HCEC 1CT (cell line): ENCODE measurements around the gene CKMT1B.
"Not testable (repeated sequence)": the region's sequence is repeated elsewhere in the genome, so short reads cannot be mapped to it uniquely, and the experiment has no call there.

Experiments
- DNase-seq: peaks from one replicate; pipeline ENCODE4 v3.0.0-alpha.2; 2017

CKMT1B gene

GRCh38 chr15:43593328-43594190 is at the start of gene CKMT1B:
Gene CKMT1B (plus strand): TSS chr15:43594027. CDS start chr15:43594219, 192 bp downstream.
- DNase-seq, result not testable (repeated sequence)

DNA sequence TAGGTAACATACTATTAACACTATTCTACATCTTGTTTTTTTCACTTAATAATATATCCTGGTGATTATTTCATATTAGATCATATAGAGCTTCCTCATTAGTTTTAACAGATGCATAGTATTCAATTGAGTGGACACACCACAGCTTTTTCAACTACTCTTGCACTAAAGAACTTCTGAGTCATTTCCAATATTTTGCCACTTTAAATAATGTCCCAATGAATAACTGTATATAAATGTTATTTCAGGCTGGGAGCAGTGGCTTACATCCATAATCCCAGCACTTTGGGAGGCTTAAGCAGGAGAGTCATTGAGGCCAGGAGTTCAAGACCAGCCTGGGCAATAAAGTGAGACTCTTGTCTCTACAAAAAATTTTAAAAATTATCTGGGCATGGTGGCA is 49.6 kb upstream of the CKMT1B start:
- DNase-seq, result peak; percentile 23

DNA sequence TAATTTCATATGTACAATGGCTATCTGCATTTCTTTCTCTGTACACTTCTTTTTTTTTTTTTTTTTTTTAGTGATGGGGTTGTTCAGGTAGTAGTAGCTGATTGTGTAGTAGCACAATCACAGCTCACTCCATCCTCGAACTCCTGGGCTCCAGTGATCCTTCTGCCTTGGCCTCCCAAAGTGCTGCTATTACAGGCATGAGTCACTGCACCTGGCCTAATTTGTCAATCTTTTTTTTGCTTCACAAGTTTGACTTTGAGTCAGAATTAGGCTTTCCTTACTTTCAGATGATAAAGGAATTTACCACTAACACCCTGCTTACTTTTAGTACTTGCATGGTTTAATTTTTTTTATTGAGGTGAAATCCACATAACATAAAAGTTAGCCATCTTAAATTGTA is 48.4 kb upstream of the CKMT1B start:
- no peak for DNase-seq

DNA sequence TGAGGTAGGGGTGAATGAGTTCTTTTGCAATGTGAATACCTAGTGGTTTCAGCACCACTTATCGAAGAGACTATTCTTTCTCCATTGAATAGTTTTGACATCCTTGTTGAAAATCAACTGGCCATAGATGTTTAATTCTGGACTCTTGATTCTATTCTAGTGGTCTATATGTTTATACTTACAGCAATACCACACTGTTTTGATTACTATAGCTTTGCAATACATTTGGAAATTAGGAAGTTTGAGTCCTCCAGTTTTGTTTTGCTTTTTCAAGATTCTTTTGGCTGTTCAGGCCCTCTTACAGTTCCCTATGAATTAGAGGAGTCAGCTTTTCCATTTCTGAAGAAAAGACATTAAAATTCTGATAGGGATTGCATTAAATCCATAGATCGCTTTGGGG is 46.3 kb upstream of the CKMT1B start:
- DNase-seq, result no peak

GRCh38 chr15:43550527-43551363 is 43.1 kb upstream of the CKMT1B start:
- peak; percentile 59 for DNase-seq

DNA sequence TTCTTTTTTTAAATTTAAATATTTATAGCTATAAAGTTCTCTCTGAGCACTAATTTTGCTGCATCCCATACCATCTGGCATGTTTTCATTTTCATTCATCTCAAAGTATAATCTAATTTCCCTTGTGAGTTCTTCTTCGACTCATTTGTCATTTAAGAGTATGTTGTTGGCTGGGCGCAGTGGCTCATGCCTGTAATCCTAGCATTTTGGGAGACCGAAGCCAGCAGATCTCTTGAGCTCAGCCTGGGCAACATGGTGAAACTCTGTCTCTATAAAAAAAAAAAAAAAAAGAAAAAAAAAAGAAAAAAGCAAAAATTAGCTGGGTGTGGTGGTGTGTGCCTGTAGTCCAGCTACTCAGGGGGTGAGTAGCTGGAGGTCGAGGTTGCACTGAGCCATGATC is 41.6 kb upstream of the CKMT1B start:
- DNase-seq, result no peak

GRCh38 chr15:43552986-43553385 is 40.8 kb upstream of the CKMT1B start:
- no peak for DNase-seq

DNA sequence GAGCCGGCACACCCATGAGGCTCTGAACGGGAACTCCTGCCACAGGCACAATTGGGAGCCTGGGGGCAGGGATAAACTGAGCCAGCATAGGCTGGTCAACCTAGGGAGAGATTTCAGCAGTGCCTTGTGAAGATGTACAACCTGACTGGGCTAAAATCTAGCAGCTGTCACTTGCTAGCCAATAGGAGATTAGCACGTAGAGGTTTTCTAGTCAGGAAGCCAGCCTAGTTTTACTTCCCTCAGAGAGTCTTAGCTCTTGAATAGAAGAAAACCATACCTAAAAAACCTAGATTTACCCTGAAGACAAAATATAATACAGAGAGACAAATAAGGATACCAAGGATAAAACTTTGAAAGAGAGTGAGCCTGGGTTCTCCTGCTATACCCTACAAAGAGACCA is 31.1 kb upstream of the CKMT1B start:
- DNase-seq, result not testable (repeated sequence)

DNA sequence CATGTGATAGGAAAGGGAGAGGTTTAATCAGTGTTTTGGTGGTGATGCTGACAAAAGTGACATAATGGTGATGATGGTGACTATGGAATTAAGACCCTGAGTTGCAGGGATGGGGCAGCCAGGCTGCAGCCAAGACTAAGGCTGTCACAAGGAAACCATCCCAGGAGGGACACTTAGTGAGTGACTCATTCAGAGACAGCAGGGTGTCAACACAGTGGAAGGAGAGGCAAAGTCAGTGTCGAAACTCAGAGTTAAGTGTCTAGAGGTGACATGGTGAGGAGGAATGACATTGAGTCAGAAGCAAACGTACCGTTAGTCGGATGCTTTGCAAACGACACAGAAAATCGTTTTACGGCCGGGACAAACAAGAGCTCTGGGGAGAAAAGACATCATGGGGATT is 30.0 kb upstream of the CKMT1B start:
- DNase-seq, result not testable (repeated sequence)

GRCh38 chr15:43566615-43567014 is 27.2 kb upstream of the CKMT1B start:
- DNase-seq, result not testable (repeated sequence)

DNA sequence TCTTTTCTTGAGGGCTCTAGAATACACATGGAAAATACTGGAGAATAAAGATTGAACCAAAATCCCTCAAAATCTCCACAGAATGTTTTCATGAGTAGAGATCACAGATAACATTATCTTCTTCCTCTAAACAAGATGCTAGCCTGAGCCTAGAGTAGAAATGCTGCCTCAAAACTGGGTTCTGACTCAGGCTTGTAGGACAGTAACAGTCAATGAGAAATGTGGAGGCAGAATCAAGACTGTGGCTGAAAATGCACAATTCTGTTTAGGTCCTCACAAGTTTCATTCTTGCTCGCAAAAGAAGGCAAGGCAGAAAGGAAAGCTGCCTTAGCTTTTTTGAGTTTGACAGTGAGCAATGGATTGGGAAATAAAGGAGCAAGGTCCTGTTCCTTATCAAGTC is 19.2 kb upstream of the CKMT1B start:
- DNase-seq, result not testable (repeated sequence)

DNA sequence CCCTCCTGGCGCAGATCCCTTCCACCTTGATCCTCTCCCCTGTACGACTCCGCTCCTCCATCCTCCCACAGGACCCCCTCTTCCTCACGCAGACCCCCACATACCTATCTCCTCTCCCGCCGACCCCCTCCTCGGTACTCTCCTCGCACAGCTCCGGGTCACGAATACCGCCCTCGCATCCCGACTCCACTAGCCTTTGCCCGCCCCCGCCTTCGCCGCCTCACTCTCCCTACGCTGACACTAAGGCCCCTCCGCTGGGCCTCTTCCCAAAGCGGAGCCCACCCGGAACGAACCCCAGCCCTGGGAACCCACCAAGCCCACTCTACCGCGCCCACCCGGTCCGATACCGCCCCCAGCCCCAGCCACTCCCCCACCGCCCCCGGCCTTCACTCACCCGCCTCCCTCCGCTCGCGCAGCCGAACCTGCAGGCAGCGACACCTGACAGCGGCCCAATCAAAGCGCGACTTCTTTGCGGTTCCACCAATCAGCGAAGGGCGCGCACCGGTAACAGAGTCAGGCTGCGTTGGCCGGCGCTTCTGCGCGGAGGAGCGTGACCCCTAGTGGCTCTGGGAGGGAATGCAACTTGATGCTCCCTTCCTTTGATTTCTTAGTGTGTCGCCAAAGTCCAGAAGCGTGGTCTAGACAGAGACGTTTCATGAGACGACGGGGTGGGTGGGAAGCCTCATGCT is 3.9 kb upstream of the CKMT1B start, which contains the start of gene PPIP5K1:
Gene PPIP5K1 (minus strand): TSS at position 431 of the 689 bp plus-strand sequence. CDS start 5,704 bp downstream, outside the sequence.
- not testable (repeated sequence) for DNase-seq

- DNase-seq, result not testable (repeated sequence)
Observed at GRCh38 chr15:43592841-43593240, 986 bp upstream of the CKMT1B start.

- not testable (repeated sequence) for DNase-seq
Observed at GRCh38 chr15:43599131-43599530, 5.3 kb downstream of the CKMT1B start.

- not testable (repeated sequence) for DNase-seq
Observed at GRCh38 chr15:43600200-43600599, 6.4 kb downstream of the CKMT1B start.

GRCh38 chr15:43602233-43602632 is 8.4 kb downstream of the CKMT1B start:
- DNase-seq, result not testable (repeated sequence)

- not testable (repeated sequence) for DNase-seq
Observed at GRCh38 chr15:43617750-43618149, 23.9 kb downstream of the CKMT1B start.

- not testable (repeated sequence) for DNase-seq
Observed at GRCh38 chr15:43618700-43619099, 24.9 kb downstream of the CKMT1B start, which contains the start of gene STRC. Gene STRC (minus strand): TSS chr15:43618800. CDS start chr15:43618722, 78 bp downstream.

DNA sequence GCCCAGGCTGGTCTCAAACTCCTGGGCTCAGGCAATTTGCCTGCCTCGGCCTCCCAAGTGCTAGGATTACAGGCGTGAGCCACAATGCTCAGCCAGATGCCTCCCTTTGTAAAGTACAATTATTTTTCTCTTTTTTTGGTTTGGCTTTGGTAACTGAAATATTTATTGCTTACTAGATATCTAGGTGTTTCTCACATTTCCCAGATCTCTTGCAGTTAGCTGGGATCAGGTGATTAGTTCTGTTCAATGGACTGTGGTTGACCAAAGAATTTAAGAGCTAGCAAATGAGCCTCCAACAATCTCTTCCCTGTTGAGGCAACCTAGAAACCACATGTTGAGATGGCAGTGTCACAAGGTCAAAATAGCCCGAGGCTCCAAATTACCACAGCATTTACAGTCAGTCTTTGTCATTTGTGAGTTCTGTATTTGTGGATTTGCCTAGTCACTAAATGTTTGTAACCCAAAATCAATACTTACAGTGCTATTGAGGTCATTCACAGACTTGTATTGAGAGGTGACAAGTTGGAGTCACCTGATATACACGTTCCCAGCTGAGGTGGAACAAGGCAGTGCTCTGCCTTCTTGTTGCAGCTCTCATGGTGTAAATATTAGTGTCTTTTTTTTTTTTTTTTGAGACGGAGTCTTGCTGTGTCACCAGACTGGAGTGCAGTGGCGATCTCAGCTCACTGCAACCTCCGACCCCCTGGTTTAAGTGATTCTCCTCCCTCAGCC is 28.4 kb downstream of the CKMT1B start:
- DNase-seq, result not testable (repeated sequence)

DNA sequence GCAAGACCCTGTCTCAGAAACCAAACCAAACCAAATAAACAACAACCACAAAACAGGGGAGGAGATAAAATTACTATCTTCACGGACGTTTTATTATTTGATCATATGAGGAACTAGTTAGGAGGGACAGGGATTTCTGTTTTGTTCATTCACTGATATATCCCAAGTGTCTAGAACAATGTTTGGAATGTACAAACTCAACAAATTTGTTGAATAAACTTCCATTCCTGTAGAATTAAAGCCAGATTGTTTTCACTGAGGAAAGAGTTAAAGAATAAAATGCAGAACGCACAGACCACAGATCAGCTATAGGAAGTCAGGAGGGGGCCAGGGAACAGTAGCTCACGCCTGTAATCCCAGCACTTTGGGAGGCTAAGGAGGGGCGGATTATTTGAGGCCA is 31.3 kb downstream of the CKMT1B start:
- DNase-seq, result no peak

DNA sequence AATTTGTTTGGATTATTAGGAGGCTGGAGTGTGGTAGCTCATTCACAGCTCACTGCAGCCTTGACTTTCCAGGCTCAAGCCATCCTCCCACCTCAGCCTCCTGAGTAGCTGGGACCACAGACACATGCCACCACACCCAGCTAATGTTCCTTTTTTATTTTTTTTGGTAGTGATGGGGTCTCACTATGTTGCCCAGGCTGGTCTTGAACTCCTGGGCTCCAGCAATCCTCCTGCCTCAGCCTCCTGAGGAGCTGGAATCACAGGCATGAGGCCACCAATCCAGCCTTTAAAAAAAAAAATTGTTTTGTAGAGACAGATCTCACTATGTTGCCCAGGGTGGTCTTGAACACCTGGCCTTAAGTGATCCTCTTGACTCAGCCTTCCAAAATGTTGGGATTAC is 33.1 kb downstream of the CKMT1B start:
- DNase-seq, result not testable (repeated sequence)
